T47D (cell line): ENCODE measurements around the gene RNF222.

ENCODE experiments used
- DNase-seq, 2 experiments: peaks; one replicate each; pipeline versions ENCODE4 v3.0.0 to v3.0.0-alpha.2; 2011 to 2012; ENCODE audit warnings: low read depth in 1 of 2, low spot score in 1 of 2
- JUND ChIP-seq: IDR thresholded peaks from 2 replicates; pipeline ENCODE4 v1.6.1; 2012; ENCODE audit warnings: low read depth
- in situ Hi-C: cut with HindIII; loops from 2 replicates; pipeline ENCODE4 v1.10.0; 2016; ENCODE audit warnings: low sequenced_read_pairs, low pct_unique_long_range_greater_than_20kb

The RNF222 gene

GRCh38 chr17:8397636-8398035 is at the start of gene RNF222:
RNF222 (minus strand) TSS chr17:8397827; CDS start chr17:8393461, 4,366 bp downstream.
- peak; percentile 55 to 90 for DNase-seq
- in situ Hi-C loops, result no loop called here
- no peak for TF ChIP-seq JUND

DNA sequence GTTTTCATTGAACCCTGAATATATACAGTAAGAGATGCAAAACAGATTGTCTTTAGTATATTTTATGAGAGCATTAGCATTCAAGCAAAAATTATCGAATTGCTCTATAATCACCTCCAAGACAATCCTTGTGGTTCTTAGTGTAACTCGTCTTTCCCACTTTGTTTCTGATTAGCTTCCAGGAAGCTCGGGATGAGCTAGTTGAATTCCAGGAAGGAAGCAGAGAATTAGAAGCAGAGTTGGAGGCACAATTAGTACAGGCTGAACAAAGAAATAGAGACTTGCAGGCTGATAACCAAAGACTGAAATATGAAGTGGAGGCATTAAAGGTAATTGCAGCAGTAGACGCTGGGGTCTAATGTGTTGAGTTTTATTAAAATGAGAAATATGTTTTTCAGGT is 47.9 kb upstream of the RNF222 start:
- DNase-seq, result no peak
- in situ Hi-C loops, result no loop called here
- no peak for TF ChIP-seq JUND

- DNase-seq, result no peak
- no peak for TF ChIP-seq JUND
- in situ Hi-C loops, result no loop called here
Observed at GRCh38 chr17:8444494-8444893, 46.9 kb upstream of the RNF222 start.

DNA sequence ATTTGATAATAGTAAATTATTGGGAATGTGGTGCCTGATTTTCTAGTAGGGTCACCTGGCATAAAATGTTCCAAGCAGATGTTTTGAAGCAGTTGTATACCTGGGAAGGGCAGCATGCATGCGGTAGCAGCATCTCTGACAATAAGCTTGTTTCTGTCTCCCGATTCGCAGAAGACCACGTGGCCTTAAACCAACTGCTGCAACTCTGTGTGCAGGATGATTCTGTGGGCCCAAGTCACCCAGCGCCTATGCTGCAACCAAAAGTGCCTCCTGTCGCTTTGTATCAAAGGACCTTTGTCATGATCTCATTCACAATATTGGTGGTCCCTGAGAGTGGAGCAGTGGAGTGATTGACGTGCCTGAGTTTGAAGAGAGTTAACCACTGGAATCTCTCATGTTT is 46.1 kb upstream of the RNF222 start:
- no peak for TF ChIP-seq JUND
- no peak for DNase-seq
- in situ Hi-C loops, result no loop called here

DNA sequence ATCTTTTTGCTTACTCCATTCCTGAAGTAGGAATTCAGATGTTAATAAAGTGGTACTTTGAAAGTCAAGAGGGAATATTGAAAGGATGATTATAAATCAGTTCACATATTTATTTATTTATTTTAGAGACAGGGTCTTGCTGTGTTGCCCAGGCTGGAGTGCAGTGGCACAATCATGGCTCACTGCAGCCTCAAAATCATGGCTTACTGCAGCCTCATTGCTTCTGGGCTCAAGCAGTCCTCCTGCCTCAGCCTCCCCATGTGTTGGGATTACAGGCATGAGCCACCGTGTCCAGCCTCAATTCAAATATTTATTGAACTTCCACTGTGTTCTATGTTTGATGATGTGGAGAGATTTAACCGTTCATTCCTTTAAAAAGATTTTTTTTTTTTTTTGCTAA is 44.7 kb upstream of the RNF222 start:
- TF ChIP-seq JUND, result no peak
- in situ Hi-C loops, result no loop called here
- DNase-seq, result no peak

- in situ Hi-C loops, result no loop called here
- DNase-seq, result no peak
- TF ChIP-seq JUND, result no peak
Observed at GRCh38 chr17:8441690-8442089, 44.1 kb upstream of the RNF222 start.

GRCh38 chr17:8439681-8440080 is 42.1 kb upstream of the RNF222 start:
- no peak for DNase-seq
- in situ Hi-C loops, result no loop called here
- no peak for TF ChIP-seq JUND

DNA sequence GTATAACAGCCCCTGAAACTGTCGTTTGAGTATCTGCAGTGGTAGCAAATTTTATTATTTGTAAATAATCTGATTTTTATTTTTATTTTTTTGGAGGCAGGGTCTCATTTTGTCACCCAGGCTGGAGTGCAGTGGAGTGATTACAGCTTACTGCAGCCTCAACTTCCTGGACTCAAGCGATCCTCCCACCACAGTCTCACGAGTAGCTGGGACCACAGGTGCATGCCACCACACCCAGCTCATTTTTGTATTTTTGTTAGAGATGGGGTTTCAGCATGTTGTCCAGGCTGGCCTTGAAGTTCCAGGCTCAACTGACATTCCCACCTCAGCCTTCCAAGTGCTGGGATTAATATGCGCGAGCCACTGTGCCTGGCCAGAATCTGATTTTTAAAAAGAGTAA is 40.8 kb upstream of the RNF222 start:
- no peak for TF ChIP-seq JUND
- DNase-seq, result no peak
- in situ Hi-C loops, result no loop called here

DNA sequence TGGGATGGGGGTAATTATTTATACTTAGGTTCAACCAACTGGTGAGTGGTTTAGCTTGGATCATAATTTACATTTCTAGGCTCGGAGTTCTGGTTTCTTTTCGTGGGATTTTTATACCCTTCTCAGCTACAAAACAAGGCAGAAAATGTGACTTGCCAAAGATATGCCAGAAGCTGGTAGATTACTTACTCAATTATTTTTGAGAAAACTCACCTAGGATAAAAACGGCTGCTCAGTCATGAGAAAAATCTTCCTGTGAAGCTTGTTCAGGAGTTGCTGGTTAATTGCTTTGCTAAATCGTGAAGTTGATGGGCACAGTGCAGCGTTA is 39.2 kb upstream of the RNF222 start:
- no peak for TF ChIP-seq JUND
- no peak for DNase-seq
- in situ Hi-C loops, result no loop called here

DNA sequence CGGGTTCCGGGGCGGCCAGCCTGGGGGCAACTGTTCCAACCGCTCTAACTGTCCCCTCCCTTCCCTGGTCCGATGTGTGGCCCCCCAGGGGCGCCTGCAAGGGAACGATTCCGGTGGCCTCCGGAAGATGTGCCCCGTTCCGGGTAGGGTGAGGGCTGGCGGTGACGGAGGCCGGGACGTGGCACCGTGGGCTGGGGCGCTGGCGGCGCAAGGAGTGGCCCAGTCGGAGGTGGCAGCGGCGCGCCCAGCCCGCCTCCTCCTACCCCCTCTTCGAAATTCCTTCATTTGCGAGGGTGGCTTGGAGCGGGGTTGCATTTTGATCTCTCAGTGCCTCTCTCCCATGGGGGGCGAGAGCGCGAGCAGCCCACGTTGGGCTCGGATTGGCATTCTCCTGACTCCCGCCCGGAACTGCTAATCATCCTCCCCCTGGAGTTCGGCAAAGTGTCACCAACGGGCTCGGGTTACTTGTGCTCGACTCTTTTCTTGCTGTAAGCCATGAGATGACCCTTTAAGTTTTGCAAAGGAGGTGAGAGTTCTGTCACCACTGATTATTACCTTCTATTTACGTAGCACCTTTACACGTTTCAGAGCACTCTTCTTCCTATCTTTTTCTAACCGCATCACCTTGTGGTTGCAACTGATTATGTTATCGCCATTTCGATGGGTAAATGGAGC is 38.7 kb upstream of the RNF222 start:
- peak; percentile 26 to 55 for DNase-seq
- in situ Hi-C loops, result no loop called here
- TF ChIP-seq JUND, result no peak

GRCh38 chr17:8435245-8436168 is 37.9 kb upstream of the RNF222 start, which contains the start of gene NDEL1:
NDEL1 (plus strand) TSS chr17:8435884; CDS start chr17:8444272, 8,388 bp downstream.
- no peak for TF ChIP-seq JUND
- in situ Hi-C loops, result no loop called here
- DNase-seq, result peak; percentile 96 to 97

DNA sequence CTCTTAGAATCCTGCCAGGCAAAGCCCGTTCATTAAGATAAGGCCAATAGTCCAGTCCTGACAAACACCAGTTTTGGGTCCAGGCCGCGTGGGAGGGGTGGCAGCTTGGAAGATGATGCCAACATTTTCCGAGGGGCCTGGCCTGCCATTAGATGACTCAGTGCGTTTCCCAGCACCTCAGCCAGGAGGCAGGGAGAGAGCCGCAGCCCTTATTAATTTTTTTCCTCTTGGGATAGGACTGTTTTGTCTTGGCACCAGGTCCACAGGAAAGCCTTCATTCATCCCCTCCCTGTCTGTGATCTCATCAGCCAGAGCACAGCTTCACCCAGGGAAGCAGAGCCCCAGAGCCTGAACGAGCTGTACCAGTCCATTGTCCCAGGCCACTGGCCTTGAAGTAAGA is 33.3 kb upstream of the RNF222 start:
- in situ Hi-C loops, result no loop called here
- DNase-seq, result no peak
- no peak for TF ChIP-seq JUND

DNA sequence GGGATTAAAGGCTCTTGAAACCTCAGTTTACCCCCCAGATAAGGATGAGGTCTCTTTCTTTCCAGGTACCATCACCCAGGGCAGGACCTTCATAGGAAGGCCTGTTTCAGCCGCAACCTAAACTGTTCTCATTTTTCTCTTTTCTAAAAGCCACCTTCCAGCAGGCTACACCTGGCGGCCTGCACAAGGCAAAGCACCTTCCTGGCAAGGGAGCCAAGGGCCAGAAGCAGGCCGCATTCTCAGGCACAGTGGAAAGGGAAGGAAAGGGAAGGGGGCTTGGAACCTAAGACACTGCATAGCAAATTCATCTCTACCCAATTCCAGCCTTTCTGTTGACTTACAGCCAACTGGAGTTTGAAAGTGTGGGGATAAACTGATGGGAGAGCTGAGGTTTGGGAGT is 29.2 kb upstream of the RNF222 start:
- no peak for DNase-seq
- TF ChIP-seq JUND, result no peak
- in situ Hi-C loops, result no loop called here
